Fibroblast of lung (primary cell): ENCODE results near the gene MYD88. TPM values are rescaled to one million over a fixed set of nuclear protein-coding genes. Genes with fewer than 3 reads are reported as not detected.

Experiments used
- DNase-seq, 2 donors: peaks; one replicate each; pipeline versions ENCODE4 v3.0.0 to v3.0.0-alpha.2; 2010; ENCODE audit warnings: low read depth in 2 of 2
- H2AFZ ChIP-seq: 2 replicates; pipeline ENCODE4 v1.5.1; 2012; ENCODE audit warnings: low read length, control low read depth, inconsistent platforms
- H3K27ac ChIP-seq: 2 replicates; pipeline ENCODE4 v1.5.1; 2011; ENCODE audit warnings: low read length, control low read depth; ENCODE audit not compliant: insufficient read depth
- H3K27me3 ChIP-seq: 2 replicates; pipeline ENCODE4 v1.5.1; 2011; ENCODE audit warnings: mild to moderate bottlenecking, low read length; ENCODE audit not compliant: control insufficient read depth, insufficient read depth
- H3K36me3 ChIP-seq: 2 replicates; pipeline ENCODE4 v1.5.1; 2011; ENCODE audit warnings: low read length; ENCODE audit not compliant: control insufficient read depth, insufficient read depth
- H3K4me1 ChIP-seq: 2 replicates; pipeline ENCODE4 v1.5.1; 2011; ENCODE audit warnings: low read length; ENCODE audit not compliant: control insufficient read depth, insufficient read depth; ENCODE audit errors: extremely low read depth
- H3K4me2 ChIP-seq: 2 replicates; pipeline ENCODE4 v1.5.1; 2011; ENCODE audit warnings: low read length, control low read depth; ENCODE audit not compliant: insufficient read depth; ENCODE audit errors: extremely low read depth
- H3K4me3 ChIP-seq, 4 experiments: fragments of 200-600 bp in 1 of 4; sonication (generic) in 1 of 4; replicated peaks in 1 of 4; 2 replicates each; pipeline ENCODE4 v1.5.1; 2011 to 2016; ENCODE audit warnings: low read length in 4 of 4, low read depth in 3 of 4, mild to moderate bottlenecking in 3 of 4, control low read depth in 2 of 4, inconsistent platforms in 1 of 4, mixed read lengths in 1 of 4; ENCODE audit not compliant: insufficient read depth in 1 of 4; ENCODE audit errors: control extremely low read depth in 1 of 4
- H3K79me2 ChIP-seq: 2 replicates; pipeline ENCODE4 v1.5.1; 2012; ENCODE audit warnings: mild to moderate bottlenecking, low read length, inconsistent platforms; ENCODE audit not compliant: control insufficient read depth, insufficient read depth
- H3K9ac ChIP-seq: 2 replicates; pipeline ENCODE4 v1.5.1; 2011; ENCODE audit warnings: mild to moderate bottlenecking, low read length, control low read depth; ENCODE audit not compliant: insufficient read depth
- H3K9me3 ChIP-seq: 2 replicates; pipeline ENCODE4 v1.5.1; 2012; ENCODE audit warnings: low read depth, low read length; ENCODE audit not compliant: control insufficient read depth, insufficient read depth
- H4K20me1 ChIP-seq: 2 replicates; pipeline ENCODE4 v1.5.1; 2011; ENCODE audit warnings: low read length; ENCODE audit not compliant: control insufficient read depth, insufficient read depth; ENCODE audit errors: extremely low read depth
- CTCF ChIP-seq, 2 donors: IDR thresholded peaks in 1 of 2; conservative IDR thresholded peaks in 1 of 2; 1 replicate in 1 of 2; 2 replicates in 1 of 2; pipeline ENCODE4 v1.5.1; 2011 to 2012; ENCODE audit warnings: low read length in 2 of 2, control low read depth in 1 of 2, inconsistent platforms in 1 of 2, low read depth in 1 of 2, mild to moderate bottlenecking in 1 of 2
- EZH2 ChIP-seq: IDR thresholded peaks from 2 replicates; pipeline ENCODE4 v1.5.1; 2012; ENCODE audit warnings: low read length, control low read depth, mild to moderate bottlenecking; ENCODE audit errors: missing control alignments
- polyA minus RNA-seq: library from RNA; depleted of rRNA, polyadenylated mRNA; stranded (reverse); fragments of >200 nt; gene quantifications from 2 replicates; pipeline ENCODE4 v1.2.3, GENCODE V29; 2011; ENCODE audit warnings: low replicate concordance
- polyA plus RNA-seq, 2 donors: library from polyadenylated mRNA; depleted of rRNA in 1 of 2; stranded (reverse) in 1 of 2; unstranded in 1 of 2; fragments of >200 nt; gene quantifications; 2 replicates each; pipeline ENCODE4 v1.2.1, GENCODE V29; 2011 to 2012; ENCODE audit warnings: missing spikeins in 1 of 2
- total RNA-seq: library from RNA; depleted of rRNA; stranded (reverse); fragments of >200 nt; gene quantifications from 2 replicates; pipeline ENCODE4 v1.2.1, GENCODE V29; 2014

The MYD88 gene
- 10.3 and 12.1 TPM in 2 replicates for total RNA-seq
- 22.1 and 27.9 TPM in 2 replicates for polyA plus RNA-seq
- polyA plus RNA-seq (2012) = 27.0 and 32.1 TPM in 2 replicates
- polyA minus RNA-seq = 167 and 190 TPM in 2 replicates

GRCh38 chr3:38138349-38139190, at the start of gene MYD88:
TSS of gene MYD88 (plus strand) at chr3:38138661. CDS start at chr3:38138701, 40 bp downstream.
- Histone ChIP-seq H3K27me3 (no peaks in the 10 kb centered on the region), H3K4me2 (peak within 1 kb of the TSS; percentile 98), H3K4me3 (peak within 1 kb of the TSS; percentile 73 to 82 (median 80)), H3K9ac (peak within 1 kb of the TSS; percentile 78), H3K36me3 (peaks cover 5% of the 10 kb centered on the region), H3K79me2 (peaks cover 18% of the 10 kb centered on the region), H3K9me3 (no peaks in the 10 kb centered on the region), H3K27ac (peak within 1 kb of the TSS; percentile 75), H4K20me1 (no peaks in the 10 kb centered on the region), H2AFZ (peak within 1 kb of the TSS; percentile 84), H3K4me1 (peaks cover 12% of the 10 kb centered on the region)
- TF ChIP-seq EZH2 (no peak), CTCF (conservative IDR thresholded peaks at IDR 0.05 in 1 of 2, IDR thresholded peaks at IDR 0.05 in 1 of 2; ENCODE audit: low read depth in 1 of 2, low read length in 2 of 2) (no peak)
- peak; percentile 52 to 60 for DNase-seq

- Histone ChIP-seq H3K79me2 (no peaks in the 10 kb centered on the region), H3K9ac (no peak overlapping the region), H2AFZ (no peak overlapping the region), H3K36me3 (no peaks in the 10 kb centered on the region), H3K4me2 (no peak overlapping the region), H3K4me3 (no peak overlapping the region), H3K4me1 (no peaks in the 10 kb centered on the region), H3K27me3 (peaks cover 8% of the 10 kb centered on the region), H3K9me3 (peaks cover 2% of the 10 kb centered on the region), H4K20me1 (no peaks in the 10 kb centered on the region), H3K27ac (no peak overlapping the region)
- no peak for DNase-seq
- TF ChIP-seq CTCF (conservative IDR thresholded peaks at IDR 0.05 in 1 of 2, IDR thresholded peaks at IDR 0.05 in 1 of 2; ENCODE audit: low read depth in 1 of 2, low read length in 2 of 2) (no peak), EZH2 (no peak)
Observed at GRCh38 chr3:38089163-38089562, 49.3 kb upstream of the MYD88 start.

GRCh38 chr3:38090453-38090852, 48.0 kb upstream of the MYD88 start:
- Histone ChIP-seq H4K20me1 (no peaks in the 10 kb centered on the region), H3K4me3 (no peak overlapping the region), H3K79me2 (no peaks in the 10 kb centered on the region), H3K4me1 (no peaks in the 10 kb centered on the region), H3K27ac (no peak overlapping the region), H3K27me3 (peaks cover 13% of the 10 kb centered on the region), H3K9ac (no peak overlapping the region), H3K36me3 (no peaks in the 10 kb centered on the region), H3K4me2 (no peak overlapping the region), H3K9me3 (no peaks in the 10 kb centered on the region), H2AFZ (no peak overlapping the region)
- no peak for TF ChIP-seq EZH2
- TF ChIP-seq CTCF (conservative IDR thresholded peaks at IDR 0.05 in 1 of 2, IDR thresholded peaks at IDR 0.05 in 1 of 2; ENCODE audit: low read depth in 1 of 2, low read length in 2 of 2) = no peak
- DNase-seq = no peak
